MCF 10A (cell line): ENCODE measurements around the gene CLSTN2. TPM values are rescaled to one million over a fixed set of nuclear protein-coding genes. Genes with fewer than 3 reads are reported as not detected.

Experiments
- BruUV-seq: library from RNA; stranded (reverse); fragments of 400-500 nt; replicated peaks from 2 replicates; lab custom pipeline; 2021; lab: Mats Ljungman, UMichigan
- CTCF ChIA-PET: fragments of 300-600 bp; sonication (Branson Sonifier 250); formaldehyde crosslinking; extraction: SDS; loops from one replicate; lab custom pipeline; 2021; ENCODE audit warnings: antibody characterized with exemption, inconsistent platforms; lab: Yijun Ruan, JAX
- POLR2A ChIA-PET: fragments of 300-600, 350-650 bp; sonication (Branson Sonifier 250); formaldehyde crosslinking; extraction: SDS; loops from one replicate; lab custom pipeline; 2020; ENCODE audit warnings: antibody characterized with exemption, inconsistent platforms; lab: Yijun Ruan, JAX
- DNase-seq: peaks from one replicate; pipeline ENCODE4 v3.0.0-alpha.2; 2018; ENCODE audit not compliant: unreplicated experiment
- H3K27ac Mint-ChIP-seq: one replicate; pipeline ENCODE4 v1.8.0; 2022; ENCODE audit warnings: mild to moderate bottlenecking, low read depth, mixed read lengths; ENCODE audit not compliant: unreplicated experiment
- H3K27me3 Mint-ChIP-seq: one replicate; pipeline ENCODE4 v1.8.0; 2022; ENCODE audit warnings: mixed read lengths; ENCODE audit not compliant: insufficient read depth, unreplicated experiment
- H3K36me3 Mint-ChIP-seq: one replicate; pipeline ENCODE4 v1.8.0; 2022; ENCODE audit warnings: mild to moderate bottlenecking, moderate library complexity, mixed read lengths; ENCODE audit not compliant: insufficient read depth, unreplicated experiment
- H3K4me1 Mint-ChIP-seq: one replicate; pipeline ENCODE4 v1.8.0; 2022; ENCODE audit warnings: mixed read lengths; ENCODE audit not compliant: insufficient read depth, unreplicated experiment
- H3K4me3 Mint-ChIP-seq: one replicate; pipeline ENCODE4 v1.8.0; 2022; ENCODE audit warnings: mild to moderate bottlenecking, moderate library complexity, mixed read lengths; ENCODE audit not compliant: unreplicated experiment
- H3K9me3 Mint-ChIP-seq: one replicate; pipeline ENCODE4 v1.8.0; 2022; ENCODE audit warnings: mixed read lengths; ENCODE audit not compliant: unreplicated experiment
- CTCF ChIP-seq: fragments of 200-600 bp; IDR thresholded peaks from one replicate; pipeline ENCODE4 v1.8.0; 2022; ENCODE audit warnings: antibody characterized with exemption, mild to moderate bottlenecking; ENCODE audit not compliant: unreplicated experiment
- intact Hi-C: fragments of 100-400 bp; cut with micrococcal nuclease; formaldehyde crosslinking; loops from 2 replicates; pipeline ENCODE4 v1.14.1; 2022
- total RNA-seq: library from RNA; stranded (reverse); gene quantifications from 2 replicates; pipeline ENCODE4 v1.2.3, GENCODE V29; 2022

The CLSTN2 gene
- total RNA-seq, 1 experiment from 2014 or later: not detected

DNA sequence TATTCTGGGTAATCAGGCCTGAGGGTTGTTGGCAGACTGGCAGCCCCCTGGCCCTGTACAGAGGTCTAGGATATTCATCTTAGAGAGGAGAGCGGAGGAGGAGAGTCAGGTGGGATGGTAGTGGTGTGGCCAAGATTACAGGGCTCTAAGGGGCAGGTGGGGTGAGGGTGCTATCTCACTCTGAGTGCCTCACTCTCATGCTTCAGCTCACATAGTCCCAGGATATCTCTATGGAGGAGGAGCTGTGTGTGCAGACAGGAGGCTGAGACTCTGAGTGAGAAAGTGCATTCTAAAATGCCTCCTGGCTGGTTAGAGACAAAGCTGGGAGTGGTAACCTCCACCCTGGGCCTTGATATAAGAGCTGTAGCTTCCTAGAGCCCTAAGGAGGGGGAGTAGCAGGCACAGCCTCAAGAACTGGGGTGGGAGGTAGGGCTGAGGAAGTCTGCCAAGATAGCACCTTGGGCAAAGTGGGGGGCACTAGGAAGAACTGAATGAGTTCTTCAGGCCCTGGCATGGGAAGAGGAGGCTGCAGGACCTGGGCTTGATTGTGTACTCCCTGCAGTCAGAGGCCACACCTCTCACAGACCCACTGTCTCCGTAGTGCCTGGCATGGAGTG lies 39.9 kb downstream of the CLSTN2 start:
- Mint-ChIP-seq H3K36me3 (no peaks in the 10 kb centered on the region), H3K27ac (no peak overlapping the region), H3K9me3 (no peaks in the 10 kb centered on the region), H3K4me1 (no peaks in the 10 kb centered on the region), H3K27me3 (no peaks in the 10 kb centered on the region), H3K4me3 (no peak overlapping the region)
- ChIA-PET POLR2A (no interaction called here), CTCF (no interaction called here)
- intact Hi-C loops: no loop called here
- BruUV-seq: no TSS peak
- TF ChIP-seq CTCF: no peak
- DNase-seq: no peak

GRCh38 chr3:139975594-139976365 lies 40.8 kb downstream of the CLSTN2 start:
- no peaks in the 10 kb centered on the region for H3K36me3 Mint-ChIP-seq
- DNase-seq: no peak
- no peaks in the 10 kb centered on the region for H3K27me3 Mint-ChIP-seq
- intact Hi-C loops: no loop called here
- H3K27ac Mint-ChIP-seq: no peak overlapping the region
- H3K9me3 Mint-ChIP-seq: no peaks in the 10 kb centered on the region
- no peak overlapping the region for H3K4me3 Mint-ChIP-seq
- H3K4me1 Mint-ChIP-seq: no peaks in the 10 kb centered on the region
- no peak for TF ChIP-seq CTCF
- ChIA-PET POLR2A (no interaction called here), CTCF (no interaction called here)
- BruUV-seq: no TSS peak

- ChIA-PET CTCF (interaction anchor here (0.7 to 1.0 kb wide), 2 partner anchors 13 to 22 kb away, joined by 3 read pairs; no protein-coding TSS in a partner anchor), POLR2A (no interaction called here)
- no peaks in the 10 kb centered on the region for H3K36me3 Mint-ChIP-seq
- DNase-seq: no peak
- no TSS peak for BruUV-seq
- H3K9me3 Mint-ChIP-seq: no peaks in the 10 kb centered on the region
- H3K27me3 Mint-ChIP-seq: peaks cover 2% of the 10 kb centered on the region
- H3K4me1 Mint-ChIP-seq: no peaks in the 10 kb centered on the region
- TF ChIP-seq CTCF: no peak
- no peak overlapping the region for H3K27ac Mint-ChIP-seq
- intact Hi-C loops: no loop called here
- H3K4me3 Mint-ChIP-seq: no peak overlapping the region
Observed at GRCh38 chr3:139978966-139979365, 44.0 kb downstream of the CLSTN2 start.

- peaks cover 12% of the 10 kb centered on the region for H3K27me3 Mint-ChIP-seq
- H3K9me3 Mint-ChIP-seq: peaks cover 8% of the 10 kb centered on the region
- TF ChIP-seq CTCF: no peak
- no TSS peak for BruUV-seq
- no peak overlapping the region for H3K27ac Mint-ChIP-seq
- POLR2A ChIA-PET: interaction anchor here (1.2 kb wide), 1 partner anchor 27 kb away, joined by 4 read pairs; no protein-coding TSS in a partner anchor
- no peaks in the 10 kb centered on the region for H3K36me3 Mint-ChIP-seq
- intact Hi-C loops: no loop called here
- no peak for DNase-seq
- no peak overlapping the region for H3K4me3 Mint-ChIP-seq
- CTCF ChIA-PET: interaction anchor here (0.7 kb wide), 1 partner anchor 39 kb away, joined by 3 read pairs; no protein-coding TSS in a partner anchor
- no peaks in the 10 kb centered on the region for H3K4me1 Mint-ChIP-seq
Observed at GRCh38 chr3:139979991-139980390, 45.0 kb downstream of the CLSTN2 start.
